Rectal smooth muscle tissue (tissue), 1 donor: ENCODE results near the gene PKM.

Source experiments
- H3K27ac ChIP-seq: one replicate; pipeline ENCODE4 v1.7.0; 2013; ENCODE audit warnings: low read depth, low read length, inconsistent platforms
- H3K27me3 ChIP-seq: one replicate; pipeline ENCODE4 v1.7.0; 2013; ENCODE audit warnings: low read length; ENCODE audit not compliant: control insufficient read depth, insufficient read depth
- H3K36me3 ChIP-seq: one replicate; pipeline ENCODE4 v1.7.0; 2013; ENCODE audit warnings: low read length; ENCODE audit not compliant: control insufficient read depth, insufficient read depth
- H3K4me1 ChIP-seq: one replicate; pipeline ENCODE4 v1.7.0; 2013; ENCODE audit warnings: low read length; ENCODE audit not compliant: control insufficient read depth, insufficient read depth
- H3K4me3 ChIP-seq: one replicate; pipeline ENCODE4 v1.7.0; 2013; ENCODE audit warnings: low read length
- H3K9ac ChIP-seq: one replicate; pipeline ENCODE4 v1.7.0; 2013; ENCODE audit warnings: low read length

The PKM gene

DNA sequence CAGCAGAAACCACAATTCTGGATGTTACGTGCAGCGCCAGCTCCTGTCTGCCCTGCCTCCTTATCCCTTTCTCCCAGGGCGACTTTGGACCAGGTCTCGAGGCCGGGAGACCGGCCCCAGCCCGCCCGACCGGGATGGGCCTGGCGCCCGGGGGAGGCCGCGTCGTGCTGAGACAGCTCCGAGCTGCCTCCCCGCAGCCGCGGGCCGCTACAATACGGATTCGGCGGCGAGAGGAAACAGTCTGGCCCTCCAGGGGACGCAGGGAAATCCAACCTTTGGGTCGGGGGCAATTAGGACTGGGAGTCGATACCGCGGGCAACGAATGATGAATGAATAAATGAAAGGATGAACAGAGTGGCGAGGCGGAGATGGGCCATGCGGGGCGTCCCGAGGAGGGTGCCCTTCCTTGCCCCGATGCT is 33.9 kb downstream of the PKM start:
- H3K27ac ChIP-seq: no peak overlapping the region
- H3K27me3 ChIP-seq: peaks cover 8% of the 10 kb centered on the region
- no peaks in the 10 kb centered on the region for H3K4me1 ChIP-seq
- H3K9ac ChIP-seq: no peak overlapping the region
- H3K4me3 ChIP-seq: peak overlapping the region; percentile 50
- H3K36me3 ChIP-seq: peaks cover 21% of the 10 kb centered on the region

DNA sequence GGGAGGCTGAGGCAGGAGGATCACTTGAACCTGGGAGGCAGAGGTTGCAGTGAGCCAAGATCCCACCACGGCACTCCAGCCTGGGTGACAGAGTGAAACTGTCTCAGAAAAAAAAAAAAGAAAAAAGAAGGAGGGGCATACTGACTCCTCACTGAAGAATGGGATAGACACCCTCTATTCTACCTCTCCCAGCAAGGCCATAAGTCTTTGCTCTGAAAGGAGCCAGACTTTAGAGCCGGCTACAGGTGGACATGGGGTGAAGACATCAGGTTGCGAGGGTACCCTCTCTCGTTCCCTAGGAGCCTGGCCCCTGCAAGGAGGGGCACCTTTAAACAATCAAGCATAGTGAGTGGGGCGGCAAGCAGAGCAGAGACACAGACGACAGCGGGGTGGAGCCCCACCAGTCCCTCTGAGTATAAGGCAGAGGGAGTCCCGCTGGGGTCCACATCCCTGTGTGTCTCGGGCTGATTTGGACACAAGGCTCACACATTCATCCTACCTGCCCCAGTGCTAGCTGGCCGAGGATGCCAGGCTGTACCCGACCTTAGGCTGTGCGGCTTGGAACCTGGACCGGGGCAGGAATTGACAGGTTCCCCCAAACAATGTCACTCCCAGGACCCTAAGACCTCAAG is 34.5 kb downstream of the PKM start:
- H3K36me3 ChIP-seq: peaks cover 16% of the 10 kb centered on the region
- peak overlapping the region; percentile 50 for H3K4me3 ChIP-seq
- H3K27me3 ChIP-seq: peaks cover 8% of the 10 kb centered on the region
- no peak overlapping the region for H3K27ac ChIP-seq
- H3K4me1 ChIP-seq: no peaks in the 10 kb centered on the region
- no peak overlapping the region for H3K9ac ChIP-seq

- Histone ChIP-seq H3K9ac (no peak overlapping the region), H3K4me1 (no peaks in the 10 kb centered on the region)
Measured at GRCh38 chr15:72195101-72195511, 35.9 kb downstream of the PKM start.

GRCh38 chr15:72193836-72194396 is 37.1 kb downstream of the PKM start:
- H3K27me3 ChIP-seq: peaks cover 8% of the 10 kb centered on the region
- H3K36me3 ChIP-seq: peaks cover 4% of the 10 kb centered on the region
- H3K27ac ChIP-seq: no peak overlapping the region

More at GRCh38 chr15:72195101-72195511, 35.9 kb downstream of the PKM start:
- no peak overlapping the region for H3K4me3 ChIP-seq
- peaks cover 8% of the 10 kb centered on the region for H3K27me3 ChIP-seq
- H3K36me3 ChIP-seq: peaks cover 10% of the 10 kb centered on the region
- H3K27ac ChIP-seq: no peak overlapping the region

DNA sequence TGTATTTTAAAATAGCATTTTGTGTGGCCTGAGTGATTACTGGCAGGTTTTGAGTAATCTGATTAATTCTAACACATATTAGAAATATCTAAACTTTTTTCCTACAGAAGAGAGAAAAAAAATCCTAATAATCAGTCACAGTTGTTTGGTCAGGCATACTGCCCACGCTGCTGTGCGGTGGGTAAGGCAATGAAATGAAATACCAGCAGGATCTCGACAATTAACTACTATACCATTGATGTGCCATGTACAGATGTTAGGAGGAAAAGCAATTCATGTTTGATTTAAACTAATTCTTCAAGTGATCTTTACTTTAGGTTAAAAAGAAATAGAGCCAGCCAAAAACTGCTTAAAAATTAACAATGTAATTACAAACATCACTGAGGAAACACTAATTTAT is 38.6 kb downstream of the PKM start:
- H3K9ac ChIP-seq: no peak overlapping the region
- H3K4me1 ChIP-seq: no peaks in the 10 kb centered on the region
- H3K27me3 ChIP-seq: peaks cover 8% of the 10 kb centered on the region
- no peaks in the 10 kb centered on the region for H3K36me3 ChIP-seq
- H3K27ac ChIP-seq: no peak overlapping the region
- no peak overlapping the region for H3K4me3 ChIP-seq

More at GRCh38 chr15:72193836-72194396, 37.1 kb downstream of the PKM start:
- H3K9ac ChIP-seq: no peak overlapping the region
- H3K4me1 ChIP-seq: no peaks in the 10 kb centered on the region
- no peak overlapping the region for H3K4me3 ChIP-seq

DNA sequence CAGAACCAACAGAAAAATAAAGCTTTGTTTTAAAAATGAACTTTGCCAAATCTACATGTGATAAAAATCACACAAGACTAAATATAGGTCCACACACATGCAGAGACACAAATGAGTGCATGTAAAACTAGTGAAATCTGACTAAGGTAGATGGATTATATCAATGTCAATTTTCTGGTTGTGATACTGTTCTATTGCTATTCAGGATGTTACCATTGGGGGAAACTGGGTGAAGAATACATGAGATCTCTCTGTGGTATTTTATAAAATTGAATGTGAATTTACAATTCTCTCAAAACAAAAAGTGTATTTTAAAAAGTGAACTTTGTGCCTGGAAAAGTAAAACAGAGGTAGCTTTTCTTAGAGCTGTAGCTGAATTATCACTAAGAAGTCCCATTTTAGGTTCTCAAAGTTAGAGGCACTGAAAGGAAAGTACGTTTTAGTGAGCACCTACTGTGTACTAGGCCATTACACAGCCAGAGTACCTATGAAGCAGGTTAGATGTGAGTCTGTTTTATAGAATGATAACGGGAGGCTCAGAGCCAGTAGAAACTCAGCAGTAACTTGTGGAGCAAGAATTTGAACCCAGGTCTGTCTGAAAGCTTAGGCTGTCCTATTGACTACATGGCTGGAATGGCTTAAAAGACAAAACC is 41.6 kb downstream of the PKM start:
- Histone ChIP-seq H3K4me3 (no peak overlapping the region), H3K36me3 (no peaks in the 10 kb centered on the region), H3K27me3 (peaks cover 1% of the 10 kb centered on the region), H3K4me1 (no peaks in the 10 kb centered on the region), H3K27ac (no peak overlapping the region), H3K9ac (no peak overlapping the region)

- no peak overlapping the region for H3K4me3 ChIP-seq
- no peaks in the 10 kb centered on the region for H3K36me3 ChIP-seq
- peaks cover 6% of the 10 kb centered on the region for H3K27me3 ChIP-seq
- no peak overlapping the region for H3K9ac ChIP-seq
- H3K4me1 ChIP-seq: no peaks in the 10 kb centered on the region
- H3K27ac ChIP-seq: no peak overlapping the region
Measured at GRCh38 chr15:72184165-72184811, 46.7 kb downstream of the PKM start.

DNA sequence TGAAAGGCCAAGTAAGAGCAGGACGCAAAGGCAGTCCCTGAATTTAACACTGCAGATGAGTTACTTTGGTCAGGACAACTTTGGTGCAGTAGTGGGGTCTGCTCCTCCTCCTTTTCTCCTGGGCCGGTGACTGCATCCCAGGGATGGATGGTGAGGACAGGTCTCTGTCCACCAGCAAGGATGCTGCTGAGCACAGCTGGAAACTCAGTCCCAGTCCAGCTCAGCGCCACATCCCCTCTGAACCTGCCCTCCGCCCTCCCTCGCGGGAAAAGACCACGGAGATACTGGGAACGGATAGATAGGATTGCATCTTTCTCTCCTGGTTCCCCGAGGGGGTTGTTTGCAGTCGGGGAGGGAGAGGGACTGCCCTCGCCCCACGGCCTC is 47.2 kb downstream of the PKM start:
- no peak overlapping the region for H3K4me3 ChIP-seq
- no peak overlapping the region for H3K9ac ChIP-seq
- no peaks in the 10 kb centered on the region for H3K36me3 ChIP-seq
- no peak overlapping the region for H3K27ac ChIP-seq
- H3K27me3 ChIP-seq: peaks cover 6% of the 10 kb centered on the region
- H3K4me1 ChIP-seq: no peaks in the 10 kb centered on the region

GRCh38 chr15:72182673-72183072 is 48.3 kb downstream of the PKM start:
- Histone ChIP-seq H3K27me3 (peaks cover 6% of the 10 kb centered on the region), H3K4me3 (no peak overlapping the region)

GRCh38 chr15:72182244-72182643 is 48.7 kb downstream of the PKM start:
- Histone ChIP-seq H3K4me1 (no peaks in the 10 kb centered on the region), H3K27me3 (peaks cover 6% of the 10 kb centered on the region), H3K27ac (no peak overlapping the region), H3K36me3 (no peaks in the 10 kb centered on the region), H3K4me3 (no peak overlapping the region), H3K9ac (no peak overlapping the region)

More at GRCh38 chr15:72182673-72183072, 48.3 kb downstream of the PKM start:
- H3K27ac ChIP-seq: no peak overlapping the region
- no peaks in the 10 kb centered on the region for H3K4me1 ChIP-seq
- H3K9ac ChIP-seq: no peak overlapping the region
- no peaks in the 10 kb centered on the region for H3K36me3 ChIP-seq

GRCh38 chr15:72180761-72181324 is 50.1 kb downstream of the PKM start:
- H3K27ac ChIP-seq: peak overlapping the region; percentile 6
- no peaks in the 10 kb centered on the region for H3K36me3 ChIP-seq
- peaks cover 6% of the 10 kb centered on the region for H3K27me3 ChIP-seq
- H3K4me3 ChIP-seq: no peak overlapping the region
- no peaks in the 10 kb centered on the region for H3K4me1 ChIP-seq
- H3K9ac ChIP-seq: no peak overlapping the region

DNA sequence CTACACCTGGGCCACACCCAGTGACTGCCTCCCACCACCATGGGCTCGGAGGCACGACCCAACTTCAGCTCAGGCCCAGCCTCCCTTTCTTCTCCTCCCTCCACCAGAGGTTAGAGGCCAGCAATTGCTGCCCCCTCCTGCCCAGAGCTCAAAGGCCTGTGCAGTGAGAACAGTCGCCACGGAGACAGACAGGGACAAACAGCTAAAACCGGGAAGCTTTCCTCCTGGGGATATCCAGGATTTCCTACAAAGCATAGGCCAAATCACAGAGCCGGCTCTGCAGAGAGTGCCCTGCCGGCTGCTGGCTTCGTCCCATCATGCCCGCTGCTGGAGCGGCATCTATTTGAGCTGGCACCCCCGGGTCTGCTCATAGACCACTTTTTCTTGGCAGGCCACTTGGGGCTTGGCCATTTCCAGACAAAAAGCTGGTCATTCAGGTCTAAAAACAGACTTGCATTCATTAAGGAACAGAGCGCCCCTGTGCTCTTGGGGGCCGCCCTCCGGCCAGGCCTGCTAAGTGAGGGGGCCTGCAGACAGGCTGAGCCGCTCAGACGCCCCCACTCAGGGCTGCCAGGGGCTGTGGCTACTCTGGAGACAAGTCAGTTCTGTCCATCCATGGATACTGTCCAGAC is 50.9 kb downstream of the PKM start:
- peak overlapping the region; percentile 37 for H3K27ac ChIP-seq
- H3K9ac ChIP-seq: no peak overlapping the region
- peaks cover 6% of the 10 kb centered on the region for H3K27me3 ChIP-seq
- no peak overlapping the region for H3K4me3 ChIP-seq
- H3K4me1 ChIP-seq: no peaks in the 10 kb centered on the region
- H3K36me3 ChIP-seq: no peaks in the 10 kb centered on the region
